Iris pigment epithelial cell (primary cell): ENCODE measurements around the gene CMTM6.
"Not testable (repeated sequence)": the region's sequence is repeated elsewhere in the genome, so short reads cannot be mapped to it uniquely, and the experiment has no call there.

Source experiments
- DNase-seq: peaks from one replicate; pipeline ENCODE4 v3.0.0-alpha.2; 2011; ENCODE audit warnings: low read depth

CMTM6 gene, protein sequence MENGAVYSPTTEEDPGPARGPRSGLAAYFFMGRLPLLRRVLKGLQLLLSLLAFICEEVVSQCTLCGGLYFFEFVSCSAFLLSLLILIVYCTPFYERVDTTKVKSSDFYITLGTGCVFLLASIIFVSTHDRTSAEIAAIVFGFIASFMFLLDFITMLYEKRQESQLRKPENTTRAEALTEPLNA

DNA sequence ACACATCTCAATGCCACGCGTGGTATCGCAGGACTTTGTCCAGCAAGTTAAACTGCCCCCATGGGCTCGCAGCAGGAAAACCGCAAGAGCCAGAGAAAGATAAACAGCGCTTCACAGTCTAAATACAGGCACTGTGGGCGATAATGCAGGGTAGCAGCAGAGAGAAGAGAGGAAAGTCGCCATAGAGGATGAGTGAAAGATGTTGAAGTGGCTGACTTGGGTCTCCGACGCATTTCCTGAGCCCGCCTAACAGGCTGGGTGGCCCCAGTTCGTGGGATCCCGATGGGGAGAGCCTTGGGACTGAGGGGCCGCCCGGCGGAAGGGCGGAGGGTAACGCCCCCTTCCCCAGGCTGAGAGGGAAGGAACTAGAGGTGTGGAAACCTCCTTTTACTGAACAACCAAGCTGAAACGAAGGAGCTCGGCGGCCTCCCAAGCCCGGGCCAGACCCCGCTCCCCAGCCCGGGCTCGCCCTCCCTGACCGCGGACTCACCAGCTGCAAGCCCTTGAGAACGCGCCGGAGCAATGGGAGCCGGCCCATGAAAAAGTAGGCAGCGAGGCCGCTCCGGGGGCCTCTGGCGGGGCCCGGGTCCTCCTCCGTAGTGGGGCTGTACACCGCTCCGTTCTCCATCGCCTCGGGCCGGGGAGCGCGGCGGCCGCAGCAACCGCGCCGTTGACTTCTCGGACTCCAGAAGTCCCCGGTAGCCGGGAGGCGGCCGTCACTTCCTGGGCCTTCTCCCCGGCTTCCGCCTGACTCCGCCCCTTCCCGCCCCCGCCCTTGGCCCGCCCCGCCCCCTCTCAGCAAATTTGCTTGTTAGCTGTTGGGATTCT, at the start of gene CMTM6:
Gene CMTM6, minus strand, starts transcription at position 735 of the 828 bp plus-strand sequence. Its CDS starts 107 bp downstream, at position 628.
- DNase-seq: peak; percentile 92

DNA sequence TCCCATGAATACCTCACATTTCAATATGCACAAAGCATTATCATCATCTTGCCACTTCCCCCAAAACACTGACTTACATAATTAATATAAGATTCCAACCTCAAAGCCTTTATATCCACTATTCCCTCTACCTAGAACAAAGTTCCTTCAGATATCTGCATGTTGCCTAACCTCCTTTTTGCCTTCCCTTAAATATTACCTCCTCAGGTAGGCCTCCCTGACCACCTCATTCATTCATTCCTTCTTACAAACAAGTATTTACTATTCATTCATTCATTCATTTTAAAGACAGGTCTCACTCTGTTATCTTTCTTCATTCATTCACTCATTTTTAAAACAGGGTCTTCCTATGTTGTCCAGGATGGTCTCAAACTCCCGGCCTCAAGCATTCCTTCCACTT, 49.4 kb upstream of the CMTM6 start:
- DNase-seq: no peak

DNA sequence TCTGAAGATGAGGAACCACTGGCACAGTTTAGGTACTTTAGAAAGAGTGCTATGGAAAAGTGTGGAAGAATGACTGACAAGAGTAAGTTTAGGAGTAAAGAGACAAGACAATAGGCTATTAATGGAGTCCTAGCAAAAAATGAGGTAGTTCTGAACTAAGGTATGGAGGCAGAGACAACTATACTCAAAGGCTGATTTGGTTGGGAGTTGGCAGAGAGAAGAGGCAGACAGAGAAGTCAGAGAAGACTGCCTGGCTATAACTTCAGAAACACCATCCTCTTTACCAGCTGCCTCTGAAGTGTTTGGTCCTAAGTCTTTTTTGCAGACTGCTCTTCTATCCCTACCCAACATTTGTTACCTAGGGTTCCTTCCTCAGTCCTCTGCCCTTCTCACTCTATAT, 48.8 kb upstream of the CMTM6 start:
- no peak for DNase-seq

DNA sequence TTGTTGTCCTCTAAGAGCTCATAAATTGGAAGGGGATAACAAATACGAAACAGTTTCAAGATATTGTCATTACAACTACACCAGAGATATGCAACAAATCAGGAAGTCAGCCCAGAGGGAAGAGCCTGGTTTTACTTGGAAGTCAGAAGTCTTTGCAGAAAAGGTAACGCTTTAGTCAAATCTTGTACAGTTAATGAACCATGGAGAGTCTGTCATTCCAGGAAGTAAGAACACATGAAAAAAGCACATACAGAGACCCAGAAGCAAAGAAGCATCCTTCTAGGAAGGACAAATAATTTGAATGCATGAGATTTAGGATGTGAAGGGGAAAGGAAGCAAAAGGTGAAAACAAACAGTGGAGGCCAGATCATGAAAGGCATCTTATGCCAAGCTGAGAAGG, 48.4 kb upstream of the CMTM6 start:
- no peak for DNase-seq

DNA sequence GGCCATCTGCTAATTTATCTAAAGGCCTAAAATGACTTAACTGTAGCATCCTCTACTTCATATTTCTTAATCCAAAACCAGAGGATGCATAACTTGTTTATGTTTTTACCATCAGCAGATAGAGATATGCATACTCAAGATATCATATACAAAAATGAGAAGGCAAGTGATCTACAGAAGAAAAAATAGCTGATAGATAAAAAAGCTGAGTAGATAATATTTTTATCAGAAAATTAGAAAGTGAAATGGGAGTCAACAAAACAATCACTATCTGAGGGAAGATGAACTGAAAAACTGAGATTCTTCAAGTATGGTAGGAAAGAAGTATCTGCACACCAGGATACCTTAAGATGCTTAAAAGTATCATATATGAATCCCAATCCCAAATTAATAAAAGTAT, 42.7 kb upstream of the CMTM6 start:
- DNase-seq: no peak

DNA sequence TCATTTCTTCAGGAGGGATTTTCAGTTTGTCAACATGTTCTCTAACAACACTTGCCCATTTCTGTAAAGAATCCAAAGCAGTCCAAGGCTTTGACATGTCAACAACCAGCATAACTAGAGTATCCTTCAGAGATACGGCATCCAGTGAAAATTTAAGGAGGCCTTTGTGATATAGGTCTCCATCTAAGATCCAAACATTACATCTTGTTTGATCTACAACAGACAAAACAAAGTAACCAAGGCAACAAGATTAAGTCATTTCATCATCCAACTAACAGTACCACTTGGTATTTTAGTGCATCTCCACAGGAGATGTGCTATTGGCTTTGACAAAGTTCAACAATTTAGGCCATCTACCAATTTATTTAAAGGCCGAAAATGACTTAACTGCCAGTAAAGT, 42.2 kb upstream of the CMTM6 start:
- no peak for DNase-seq

DNA sequence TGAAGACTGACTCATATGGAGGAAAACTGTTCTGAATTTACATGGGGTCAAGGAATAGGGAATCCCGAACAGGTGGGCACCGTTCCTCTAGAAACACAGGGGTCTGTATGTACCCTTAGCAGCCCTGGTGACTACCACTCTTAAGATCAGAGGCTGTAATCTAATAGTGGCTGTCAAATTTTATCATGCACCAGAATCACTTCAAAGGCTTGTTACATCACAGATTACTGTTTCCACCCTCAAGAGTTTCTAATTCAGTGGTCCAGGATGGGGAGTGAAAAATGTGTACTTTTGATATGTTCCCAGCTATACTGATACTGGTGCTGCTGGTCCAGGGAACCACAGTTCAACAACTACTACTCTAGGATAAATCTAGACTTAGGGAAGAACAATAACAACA, 40.2 kb upstream of the CMTM6 start:
- no peak for DNase-seq

DNA sequence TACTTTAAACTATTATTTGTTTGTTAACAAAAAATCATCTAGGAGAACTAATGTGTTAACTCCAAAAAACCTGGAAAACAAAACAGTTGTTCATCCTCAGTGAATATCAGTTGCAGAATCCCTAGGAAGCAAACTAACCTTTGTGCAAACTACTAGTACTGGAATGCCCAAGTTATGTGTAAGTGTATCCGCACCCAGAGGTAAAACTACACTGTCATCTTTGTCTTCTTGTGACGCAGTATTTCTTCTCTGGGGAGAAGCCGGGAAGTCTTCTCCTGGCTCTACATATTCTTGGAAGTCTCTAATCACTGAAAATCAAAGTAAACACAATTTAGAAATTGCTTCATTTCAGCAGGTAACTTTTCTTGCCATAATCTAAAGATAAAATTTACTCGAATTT, 38.2 kb upstream of the CMTM6 start:
- DNase-seq: no peak

DNA sequence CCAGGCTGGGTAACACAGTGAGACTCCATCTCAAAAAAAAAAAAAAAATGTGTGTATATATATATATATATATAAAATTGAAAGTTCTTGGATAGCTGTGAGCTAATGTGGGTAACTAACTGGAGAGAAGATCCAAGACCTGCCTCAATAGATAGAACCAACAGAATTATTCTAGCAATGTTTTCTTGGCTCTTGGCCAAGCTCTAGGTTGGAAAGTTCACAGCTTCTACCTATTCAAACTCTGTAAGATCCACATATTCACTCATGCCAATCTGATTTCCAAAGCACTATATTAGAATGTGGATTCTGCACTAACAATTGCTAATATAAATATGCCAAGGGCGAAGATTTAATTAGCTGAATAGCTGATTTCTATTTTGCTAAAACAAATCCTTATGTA, 29.8 kb upstream of the CMTM6 start:
- no peak for DNase-seq

DNA sequence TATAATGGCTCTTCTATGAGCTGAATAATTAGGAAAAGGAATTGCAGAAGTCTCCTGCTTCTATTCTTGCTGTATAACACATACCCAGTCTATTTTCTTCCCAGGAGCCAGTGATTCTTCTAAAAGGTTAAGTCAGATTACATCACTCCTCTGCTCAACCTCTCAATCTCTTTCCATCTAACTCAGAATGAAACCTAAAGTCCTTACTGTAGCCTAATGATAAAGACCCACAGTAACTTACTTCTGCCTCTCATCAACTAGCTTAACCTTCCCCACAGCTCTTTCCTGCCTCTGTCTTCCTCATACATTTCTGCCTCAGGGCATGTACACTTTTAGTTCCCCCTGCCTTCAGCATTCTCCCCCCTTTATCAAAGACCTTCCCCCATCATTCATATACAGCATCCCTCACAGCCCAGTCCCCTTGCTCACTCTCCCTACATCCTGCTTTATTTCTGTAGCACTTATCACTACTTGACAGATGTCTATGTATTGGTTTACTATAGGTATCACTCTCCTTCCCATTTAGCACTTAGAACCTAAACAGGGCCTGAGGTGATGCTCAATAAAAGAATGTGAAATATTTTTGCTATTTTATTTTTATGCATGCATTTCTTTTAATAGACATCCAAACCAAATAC, 28.5 kb upstream of the CMTM6 start:
- peak; percentile 17 for DNase-seq

DNA sequence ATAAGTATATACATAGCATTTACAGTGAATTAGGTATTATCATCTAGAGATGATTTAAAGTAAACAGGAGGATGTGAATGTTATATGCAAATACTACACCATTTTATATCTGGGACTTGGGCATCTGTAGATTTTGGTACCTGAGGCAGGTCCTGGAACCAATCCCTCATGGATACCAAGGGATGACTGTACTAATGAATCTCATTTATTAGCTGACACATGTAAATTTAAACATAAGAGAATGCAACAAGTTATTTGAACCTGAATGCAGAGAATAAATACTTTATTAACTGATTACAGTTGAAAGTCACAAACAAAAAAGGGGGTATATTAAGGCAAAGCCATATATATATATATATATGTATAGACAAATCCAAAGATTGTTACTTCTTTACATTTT, 23.1 kb upstream of the CMTM6 start:
- no peak for DNase-seq

DNA sequence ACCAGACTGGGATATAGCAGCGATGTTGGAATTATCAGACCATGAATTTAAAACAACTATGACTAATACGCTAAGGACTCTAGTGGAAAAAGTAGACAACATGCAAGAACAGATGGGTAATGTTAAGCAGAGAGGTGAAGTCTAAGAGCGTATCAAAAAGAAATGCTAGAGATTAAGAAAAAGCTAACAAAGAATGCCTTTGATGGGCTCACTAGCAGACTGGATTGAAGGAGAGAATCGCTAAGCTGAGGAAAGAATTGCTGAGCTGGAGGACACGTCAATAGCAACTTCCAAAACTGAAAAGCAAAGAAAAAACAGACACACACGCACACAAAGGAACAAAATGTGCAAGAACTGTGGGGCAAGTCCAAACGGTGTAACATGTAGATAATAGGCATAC, 20.0 kb upstream of the CMTM6 start:
- DNase-seq: peak; percentile 13

DNA sequence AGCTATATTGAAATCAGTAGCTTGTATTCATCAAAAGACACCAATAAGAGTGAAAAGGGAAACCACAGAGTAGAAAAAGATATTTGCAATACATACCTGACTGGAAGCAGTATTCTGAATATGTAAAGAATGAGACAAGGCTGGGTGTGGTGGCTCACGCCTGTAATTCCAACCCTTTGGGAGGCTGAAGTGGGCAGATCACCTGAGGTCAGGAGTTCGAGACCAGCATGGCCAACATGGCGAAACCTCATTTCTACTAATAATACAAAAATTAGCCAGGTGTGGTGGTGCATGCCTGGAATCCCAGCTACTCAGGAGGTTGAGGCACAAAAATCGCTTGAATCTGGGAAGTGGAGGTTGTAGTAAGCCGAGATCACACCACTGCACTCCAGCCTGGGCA, 16.3 kb upstream of the CMTM6 start:
- DNase-seq: not testable (repeated sequence)

DNA sequence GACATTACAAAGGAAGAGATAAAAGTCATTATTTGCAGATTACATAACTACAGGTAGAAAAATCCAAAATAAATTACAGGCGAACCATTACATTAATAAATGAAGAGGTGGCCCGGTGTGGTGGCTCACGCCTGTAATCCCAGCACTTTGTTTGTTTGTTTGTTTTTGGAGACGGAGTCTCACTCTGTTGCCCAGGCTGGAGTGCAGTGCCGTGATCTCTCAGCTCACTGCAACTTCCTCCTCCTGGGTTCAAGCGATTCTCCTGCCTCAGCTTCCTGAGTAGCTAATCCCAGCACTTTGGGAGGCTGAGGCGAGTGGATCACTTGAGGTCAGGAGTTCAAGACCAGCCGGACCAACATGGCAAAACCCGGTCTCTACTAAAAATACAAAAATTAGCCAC, 14.1 kb upstream of the CMTM6 start:
- DNase-seq: not testable (repeated sequence)

DNA sequence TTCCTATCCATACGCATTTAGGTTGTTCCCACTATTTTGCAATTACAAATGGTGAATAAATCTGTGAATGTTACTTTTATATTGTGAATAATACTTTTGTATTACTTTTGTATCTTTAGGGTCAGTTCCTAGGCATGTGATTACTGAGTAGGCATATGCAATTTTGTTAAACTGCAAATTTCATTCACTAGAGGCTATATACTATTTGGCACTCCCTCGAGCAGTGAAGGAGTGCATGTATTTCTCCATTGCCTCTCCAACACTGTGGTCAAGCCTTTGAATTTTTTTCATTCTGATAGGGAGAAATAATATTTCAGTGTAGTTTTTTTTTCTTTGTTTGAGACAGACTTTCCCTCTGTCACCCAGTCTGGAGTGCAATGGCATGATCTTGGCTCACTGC, 8.4 kb upstream of the CMTM6 start:
- DNase-seq: no peak

DNA sequence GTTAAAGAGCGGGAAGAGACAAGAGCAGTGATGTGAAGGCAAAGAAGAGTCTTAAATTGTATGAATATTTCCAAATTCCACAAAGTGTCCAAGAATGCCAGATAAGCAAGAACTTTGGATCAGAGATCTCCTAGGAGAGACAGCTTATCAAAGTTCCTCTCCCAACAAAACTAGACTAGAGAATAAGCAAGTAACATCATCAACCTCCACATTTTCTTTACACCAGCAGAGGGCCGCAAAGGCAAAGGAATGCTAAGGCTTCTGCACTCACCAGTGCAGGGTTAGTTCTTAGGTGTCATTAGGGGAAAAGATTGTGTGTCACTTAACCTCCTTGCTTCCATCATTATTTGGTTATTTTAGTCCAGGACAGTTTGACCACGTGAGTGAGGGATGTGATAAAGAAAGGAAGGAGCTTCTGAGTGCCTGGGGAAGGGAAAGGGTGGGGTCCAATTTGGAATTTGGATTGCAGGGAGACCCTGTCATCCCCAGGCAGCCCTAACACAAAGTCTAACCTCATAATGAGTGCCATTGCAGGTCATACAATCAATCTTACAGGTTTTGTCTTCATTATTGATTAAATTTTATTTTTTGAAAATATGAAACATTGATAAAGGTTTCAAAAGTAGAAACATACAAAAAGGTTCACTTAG, 7.5 kb upstream of the CMTM6 start:
- peak; percentile 64 for DNase-seq

DNA sequence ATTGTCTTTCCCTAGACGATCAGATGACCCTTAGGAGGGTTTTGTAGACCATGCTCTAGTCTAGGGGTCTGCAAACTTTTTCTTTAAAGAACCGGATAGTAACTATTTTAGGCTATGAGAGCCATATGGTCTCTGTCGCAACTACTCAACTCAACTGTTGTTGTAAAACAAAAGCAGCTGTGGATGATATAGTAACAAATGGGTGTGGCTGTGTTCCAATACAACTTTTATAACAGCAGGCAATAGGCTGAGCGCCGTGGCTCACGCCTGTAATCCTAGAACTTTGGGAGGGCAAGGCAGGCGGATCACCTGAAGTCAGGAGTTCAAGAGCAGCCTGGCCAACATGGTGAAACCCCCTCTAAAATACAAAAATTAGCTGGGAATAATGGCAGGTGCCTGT, 6.1 kb upstream of the CMTM6 start:
- DNase-seq: no peak

DNA sequence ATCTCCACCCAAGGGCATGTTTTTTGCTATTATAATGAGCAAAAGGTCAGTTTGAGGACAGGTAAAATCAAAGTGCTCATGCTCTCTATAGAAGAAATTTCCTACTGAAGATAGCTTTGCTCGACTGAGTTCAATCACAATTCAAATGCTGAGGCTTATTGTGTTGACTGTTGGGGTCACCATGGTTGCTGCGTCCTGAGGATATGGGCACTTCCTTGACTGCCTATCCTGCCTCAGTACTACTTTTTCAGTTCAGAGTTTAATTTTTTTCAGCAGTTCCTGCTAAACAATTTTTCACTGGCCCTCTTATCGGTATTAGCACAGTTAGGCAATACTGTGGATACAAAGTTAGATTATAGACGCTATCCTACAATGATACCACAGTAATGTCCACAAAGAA, 3.8 kb upstream of the CMTM6 start:
- DNase-seq: no peak

DNA sequence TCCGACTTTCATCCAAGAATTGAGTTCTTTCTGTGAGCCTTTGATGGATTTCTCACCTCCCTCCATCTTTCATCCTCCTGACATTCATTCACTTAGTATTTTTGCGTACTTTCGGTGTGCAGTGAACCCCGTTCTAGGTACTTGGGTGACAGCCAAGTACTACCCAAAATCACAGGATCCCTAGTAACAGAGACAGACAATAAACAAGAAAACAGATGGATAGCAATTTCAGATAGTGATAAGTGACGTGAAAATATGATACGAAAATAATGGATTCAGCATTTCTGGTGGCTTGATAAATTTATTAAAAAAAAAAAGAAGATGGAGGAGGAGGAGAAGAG, 264 bp upstream of the CMTM6 start:
- no peak for DNase-seq

DNA sequence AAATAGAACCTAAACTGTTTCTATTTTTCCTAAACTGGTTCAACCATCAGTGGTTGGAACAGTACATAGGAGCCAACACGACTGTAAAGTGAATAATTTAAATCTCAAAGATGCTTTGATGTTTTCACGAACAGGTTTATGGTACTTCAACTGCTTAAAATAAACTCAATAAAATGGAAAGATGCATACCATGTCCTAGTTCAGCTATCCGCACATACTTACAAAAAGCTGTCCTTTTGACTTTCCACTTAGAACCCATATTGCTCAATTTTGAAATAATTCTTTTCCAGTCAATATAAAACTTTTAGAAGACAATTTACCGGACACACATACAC, 902 bp downstream of the CMTM6 start:
- no peak for DNase-seq

DNA sequence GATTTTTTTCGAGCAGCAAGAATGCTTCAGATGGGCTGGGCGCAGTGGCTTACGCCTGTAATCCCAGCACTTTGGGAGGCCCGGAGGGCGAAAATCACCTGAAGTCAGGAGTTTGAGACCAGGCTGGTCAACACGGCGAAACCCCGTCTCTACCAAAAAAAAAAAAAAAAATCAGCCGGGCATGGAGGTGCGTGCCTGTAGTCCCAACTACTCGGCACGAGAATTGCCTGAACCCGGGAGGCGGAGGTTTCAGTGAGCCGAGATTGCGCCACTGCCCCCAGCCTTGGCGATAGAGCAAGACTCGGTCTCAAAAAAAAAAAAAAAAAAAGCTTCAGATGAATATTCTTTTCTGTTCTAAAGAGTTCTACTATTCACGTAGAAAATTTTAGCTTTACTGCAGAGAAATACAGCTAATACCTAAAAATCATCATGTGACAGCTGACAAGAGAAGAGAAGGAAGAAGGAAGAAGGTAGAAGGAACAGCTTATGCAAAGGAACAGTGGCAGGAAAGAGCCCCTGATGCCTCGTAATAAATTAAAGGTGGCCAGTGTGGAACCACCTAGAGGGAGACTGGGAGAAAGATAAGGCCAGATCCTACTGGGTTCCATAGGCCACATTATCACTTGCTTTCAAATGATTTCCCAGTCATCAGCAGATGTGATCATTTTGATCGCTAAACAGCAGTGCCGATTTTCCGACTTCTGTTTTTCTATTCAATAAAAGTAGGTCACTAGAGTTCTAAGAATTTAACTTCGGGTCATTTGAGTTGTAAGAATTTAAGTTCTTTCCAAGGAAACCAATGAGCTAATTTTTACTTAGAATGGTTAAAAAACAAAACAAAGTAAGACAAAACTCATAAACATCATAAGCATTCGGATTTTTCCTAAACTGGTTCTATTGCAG, 1.5 kb downstream of the CMTM6 start:
- no peak for DNase-seq

DNA sequence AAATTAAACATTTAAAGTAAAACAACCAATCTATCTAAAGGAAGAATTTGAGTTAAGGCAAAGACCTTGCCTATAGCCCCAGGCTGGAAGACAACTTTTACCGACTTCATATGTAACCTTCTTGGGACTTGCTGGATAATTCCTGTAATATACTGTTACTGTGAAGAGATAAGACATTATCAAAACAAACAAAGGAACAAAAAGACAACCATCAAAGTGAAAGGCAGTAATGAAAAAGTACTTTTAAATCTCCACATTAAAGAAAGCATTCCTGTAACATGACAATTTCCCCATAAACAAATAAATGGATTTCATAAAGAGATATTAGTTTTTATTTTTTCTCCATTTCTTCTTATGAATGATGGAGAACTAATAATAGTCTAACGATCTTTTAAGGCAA, 2.4 kb downstream of the CMTM6 start:
- DNase-seq: peak; percentile 27
